HG02870 (cell line): ENCODE results near the gene ALKBH7.
A peak's percentile ranks its signal among the peaks of the same experiment; 100 is the strongest.
"Not testable (repeated sequence)": the region's sequence is repeated elsewhere in the genome, so short reads cannot be mapped to it uniquely, and the experiment has no call there.

Experiments used
- ATAC-seq: cut with Tn5 transposase; IDR thresholded peaks from one replicate; pipeline ENCODE4 v1.9.1; 2021; ENCODE audit warnings: mild to moderate bottlenecking, moderate library complexity; ENCODE audit not compliant: unreplicated experiment

Gene ALKBH7, protein sequence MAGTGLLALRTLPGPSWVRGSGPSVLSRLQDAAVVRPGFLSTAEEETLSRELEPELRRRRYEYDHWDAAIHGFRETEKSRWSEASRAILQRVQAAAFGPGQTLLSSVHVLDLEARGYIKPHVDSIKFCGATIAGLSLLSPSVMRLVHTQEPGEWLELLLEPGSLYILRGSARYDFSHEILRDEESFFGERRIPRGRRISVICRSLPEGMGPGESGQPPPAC

DNA sequence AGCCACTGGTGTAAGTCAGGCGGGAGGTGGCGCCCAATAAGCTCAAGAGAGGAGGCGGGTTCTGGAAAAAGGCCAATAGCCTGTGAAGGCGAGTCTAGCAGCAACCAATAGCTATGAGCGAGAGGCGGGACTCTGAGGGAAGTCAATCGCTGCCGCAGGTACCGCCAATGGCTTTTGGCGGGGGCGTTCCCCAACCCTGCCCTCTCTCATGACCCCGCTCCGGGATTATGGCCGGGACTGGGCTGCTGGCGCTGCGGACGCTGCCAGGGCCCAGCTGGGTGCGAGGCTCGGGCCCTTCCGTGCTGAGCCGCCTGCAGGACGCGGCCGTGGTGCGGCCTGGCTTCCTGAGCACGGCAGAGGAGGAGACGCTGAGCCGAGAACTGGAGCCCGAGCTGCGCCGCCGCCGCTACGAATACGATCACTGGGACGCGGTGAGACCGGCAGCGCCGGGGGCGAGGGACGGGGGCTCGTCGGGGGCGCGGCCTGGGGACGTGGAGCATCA, at the start of gene ALKBH7:
ALKBH7 (plus strand) TSS at position 201 of the 502 bp plus-strand sequence; CDS start at position 228, 27 bp downstream.
- peak; percentile 82 for ATAC-seq

DNA sequence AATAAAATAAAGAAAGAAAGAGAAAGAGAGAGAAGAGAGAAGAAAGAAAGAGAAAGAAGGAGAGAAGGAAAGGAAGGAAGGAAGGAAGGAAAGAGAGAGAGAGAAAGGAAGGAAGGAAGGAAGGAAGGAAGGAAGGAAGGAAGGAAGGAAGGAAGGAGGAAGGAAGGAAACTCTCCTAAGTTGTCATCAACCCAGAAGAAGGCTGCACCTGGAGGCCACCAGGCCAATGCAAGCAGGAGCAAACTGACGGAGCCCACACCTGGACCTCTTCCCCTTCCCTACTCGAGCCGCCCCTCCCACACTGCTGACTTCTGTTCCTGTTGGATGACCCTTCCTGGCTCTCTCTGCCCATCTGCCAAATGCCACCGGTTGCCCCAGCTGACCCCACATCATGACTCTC, 47.8 kb upstream of the ALKBH7 start:
- ATAC-seq: no peak

DNA sequence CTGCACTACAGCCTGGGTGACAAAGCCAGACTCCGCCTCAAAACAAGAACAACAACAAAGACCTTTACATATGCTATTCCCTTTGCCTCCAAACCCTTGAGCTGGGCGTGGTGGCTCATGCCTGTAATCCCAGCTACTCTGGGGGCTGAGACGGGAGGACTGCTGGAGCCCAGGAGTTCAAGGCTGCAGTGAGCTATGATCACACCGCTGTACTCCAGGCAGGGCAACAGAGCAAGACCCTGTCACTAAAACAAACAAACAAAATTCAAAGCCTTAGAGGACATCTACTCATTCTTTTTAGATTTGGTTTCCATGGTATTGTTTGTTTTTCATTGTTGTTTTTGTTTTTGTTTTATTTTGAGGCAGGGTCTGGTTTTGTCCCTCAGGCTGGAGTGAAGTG, 47.0 kb upstream of the ALKBH7 start:
- no peak for ATAC-seq

DNA sequence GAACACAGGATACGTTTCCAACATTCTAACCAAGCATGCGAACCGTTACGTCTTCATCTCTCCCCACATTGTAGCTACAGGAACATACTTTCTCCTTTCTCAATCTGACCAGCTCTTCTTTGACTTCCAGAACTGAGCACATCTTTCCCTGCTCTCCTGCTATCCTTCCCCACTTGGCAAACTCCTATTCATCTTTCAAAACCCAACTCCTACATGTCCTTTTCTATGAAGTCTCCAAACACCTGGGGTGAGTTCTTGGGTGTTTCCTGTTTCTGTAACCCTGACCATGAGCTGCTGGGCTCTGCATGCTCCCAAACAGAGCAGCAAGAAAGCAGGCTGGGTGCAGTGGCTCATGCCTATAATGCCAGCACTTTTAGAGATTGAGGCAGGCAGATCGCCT, 45.8 kb upstream of the ALKBH7 start:
- ATAC-seq: no peak

DNA sequence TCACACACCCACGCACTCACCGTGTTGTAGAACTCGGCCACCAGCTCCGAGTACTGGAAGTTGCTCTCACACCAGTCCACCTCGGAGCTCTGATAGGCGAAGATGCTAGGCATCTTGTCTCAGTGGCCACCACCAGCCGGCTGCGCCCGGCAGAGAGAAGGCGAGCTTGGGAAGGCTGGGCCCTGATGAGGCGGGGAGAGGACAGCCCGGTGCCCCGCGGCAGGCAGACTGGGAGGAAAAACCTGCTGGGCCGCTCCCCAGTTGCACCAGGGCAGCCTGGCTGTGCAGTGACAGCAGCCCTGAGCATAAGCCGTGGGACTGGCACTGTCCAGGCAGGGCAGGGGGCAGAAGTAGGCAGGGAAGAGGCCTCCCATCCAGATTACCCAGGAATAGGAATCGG, 39.2 kb upstream of the ALKBH7 start, which contains the start of gene ACER1:
ACER1 (minus strand) TSS at position 174 of the 400 bp plus-strand sequence; CDS start at position 113, 61 bp downstream.
- ATAC-seq: no peak

DNA sequence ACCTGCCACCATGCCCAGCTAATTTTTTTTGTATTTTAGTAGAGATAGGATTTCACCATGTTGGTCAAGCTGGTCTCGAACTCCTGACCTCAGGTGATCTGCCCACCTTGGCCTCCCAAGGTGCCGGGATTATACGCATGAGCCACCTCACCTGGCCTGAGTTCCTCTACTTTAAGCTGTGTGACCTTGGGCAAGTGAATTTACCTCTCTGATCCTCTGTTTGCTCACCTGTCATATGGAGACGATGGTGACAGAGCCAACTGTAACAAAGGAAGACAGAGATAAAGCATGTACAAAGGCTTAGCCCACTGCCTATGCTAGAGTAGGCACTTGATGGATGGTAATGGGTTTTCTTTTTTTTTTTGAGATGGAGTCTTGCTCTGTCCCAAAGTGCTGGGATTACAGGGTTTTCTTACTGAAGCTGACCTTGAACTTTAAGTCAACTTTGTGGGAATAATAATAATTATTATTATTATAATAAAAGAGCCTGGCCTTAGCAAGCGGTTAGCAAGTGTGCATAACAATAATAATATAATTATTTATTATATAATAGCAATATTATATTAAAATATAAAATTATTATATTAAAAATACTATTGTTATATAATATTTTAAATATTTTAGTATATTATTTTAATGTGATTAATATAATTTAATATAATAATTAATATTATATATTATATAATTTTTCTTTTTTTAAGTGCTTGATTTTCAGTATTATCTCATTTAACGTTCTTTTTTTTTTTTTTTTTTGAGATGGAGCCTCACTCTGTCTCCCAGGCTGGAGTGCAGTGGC, 37.9 kb upstream of the ALKBH7 start:
- no peak for ATAC-seq

DNA sequence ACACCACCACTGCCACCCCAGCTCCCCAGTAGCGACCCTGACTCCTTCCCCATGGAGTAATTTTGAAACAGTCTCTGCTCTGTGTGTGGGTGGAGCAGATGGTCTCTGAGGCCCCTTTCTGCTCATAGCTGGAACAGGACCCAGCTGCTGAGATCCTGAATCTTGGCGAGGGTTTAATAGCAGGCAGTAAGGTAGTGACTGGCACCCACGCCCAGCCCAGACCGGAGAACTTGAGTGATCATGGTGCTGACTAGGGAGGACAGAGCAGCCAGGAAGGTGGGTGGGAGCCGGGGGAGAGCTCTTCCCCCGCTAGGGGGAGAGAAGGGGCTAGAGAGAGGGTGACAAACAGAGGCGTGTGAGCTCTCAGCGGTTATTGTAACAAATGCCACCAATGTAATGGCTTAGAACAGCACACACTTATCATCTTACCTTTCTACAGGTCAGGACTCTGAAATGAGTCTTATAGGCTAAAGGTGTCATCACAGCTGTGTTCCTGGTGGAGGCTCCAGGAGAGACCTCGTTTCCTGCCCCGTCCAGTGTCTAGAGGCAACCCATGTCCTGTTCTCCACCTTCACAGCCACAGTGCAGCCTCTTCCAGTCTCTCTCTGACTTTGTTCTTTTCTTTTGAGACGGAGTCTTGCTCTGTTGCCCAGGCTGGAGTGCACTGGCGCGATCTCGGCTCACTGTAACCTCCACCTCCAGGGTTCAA, 31.9 kb upstream of the ALKBH7 start:
- ATAC-seq: no peak

DNA sequence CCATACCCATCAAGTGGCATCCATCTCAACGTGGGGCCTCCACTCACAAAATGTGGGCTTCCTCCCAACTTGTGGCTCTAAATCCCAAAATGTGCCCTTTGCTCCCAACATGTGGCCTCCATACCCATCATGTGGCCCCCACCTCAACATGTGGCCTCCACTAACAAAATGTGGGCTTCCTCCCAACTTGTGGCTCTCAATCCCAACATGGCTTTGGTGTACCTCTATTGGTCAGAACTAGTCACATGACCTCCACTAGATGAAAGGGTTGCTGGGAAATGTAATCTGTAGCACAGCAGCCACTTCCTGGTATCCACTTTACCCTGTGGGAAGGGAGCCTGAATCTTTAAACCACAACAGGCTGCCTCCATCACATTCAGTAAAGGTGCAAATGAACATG, 29.1 kb upstream of the ALKBH7 start:
- no peak for ATAC-seq

DNA sequence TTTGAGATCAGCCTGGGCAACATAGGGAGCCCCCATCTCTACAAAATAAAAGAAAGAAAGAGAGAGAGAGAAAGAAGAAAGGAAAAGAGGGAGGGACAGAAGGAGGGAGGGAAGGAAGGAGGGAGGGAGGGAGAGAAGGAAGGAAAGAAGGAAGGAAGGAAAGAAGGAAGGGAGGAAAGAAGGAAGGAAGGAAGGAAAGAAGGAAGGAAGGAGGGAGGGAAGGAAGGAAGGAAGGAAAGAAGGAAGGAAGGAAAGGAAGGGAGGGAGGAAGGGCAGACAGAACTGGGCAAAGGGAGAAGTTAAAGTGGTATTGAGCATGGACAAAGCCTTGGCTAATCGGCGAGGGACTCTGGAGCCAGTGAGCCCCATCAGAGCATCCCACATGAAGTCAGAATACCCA, 23.3 kb upstream of the ALKBH7 start:
- not testable (repeated sequence) for ATAC-seq

DNA sequence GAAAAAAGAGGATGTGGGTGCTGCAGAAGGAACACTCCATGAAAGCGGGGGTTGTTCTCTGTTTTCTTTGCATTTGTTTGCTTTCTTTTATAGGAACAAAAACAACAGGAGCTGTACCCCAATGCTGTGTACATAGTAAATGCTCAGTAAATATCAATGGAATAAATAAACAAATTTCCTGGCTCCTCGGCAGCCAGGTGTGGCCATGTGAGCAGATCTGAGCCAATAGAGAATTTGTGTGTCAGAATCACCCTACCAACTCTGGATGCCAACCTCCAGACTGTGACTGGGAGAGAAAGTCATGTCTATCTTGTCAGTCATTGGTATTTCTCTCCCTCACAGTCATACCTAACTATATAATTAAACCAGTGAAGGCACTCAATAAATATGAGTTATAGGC, 21.9 kb upstream of the ALKBH7 start:
- ATAC-seq: no peak

DNA sequence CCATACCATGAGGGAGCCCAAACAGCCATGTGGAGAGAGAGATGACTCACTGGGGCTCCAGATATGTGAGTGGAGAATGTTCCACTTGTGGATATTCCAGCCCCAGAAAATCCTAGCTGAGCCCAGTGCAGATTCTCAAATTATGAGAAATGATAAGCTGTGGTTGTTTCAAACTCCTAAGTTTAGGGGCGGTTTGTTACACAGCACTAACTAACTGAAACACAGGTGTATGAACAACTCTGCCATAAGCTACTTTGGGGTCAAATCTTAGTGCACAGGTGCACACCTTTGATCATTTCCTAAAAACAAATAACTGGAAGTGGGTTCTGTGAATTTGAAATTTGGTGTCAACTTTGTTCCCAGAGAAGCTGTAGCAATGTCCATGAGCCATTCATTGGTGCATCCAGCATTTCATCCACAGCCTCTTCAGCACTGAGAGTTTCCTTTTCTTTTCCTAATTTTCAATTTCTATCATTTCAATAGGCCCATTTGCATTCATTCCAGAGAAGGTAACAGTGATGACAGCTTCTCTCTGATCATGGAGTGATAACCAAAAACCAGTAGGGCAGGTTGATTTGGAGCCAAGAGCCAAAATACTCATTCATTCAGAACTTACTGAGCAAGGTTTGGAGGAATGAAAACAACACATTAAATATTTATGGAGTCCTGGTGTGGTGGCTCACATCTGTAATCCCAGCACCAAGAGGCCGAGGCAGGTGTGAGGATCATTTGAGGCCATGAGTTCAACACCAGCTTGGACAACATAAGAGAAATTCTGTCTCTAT, 20.0 kb upstream of the ALKBH7 start:
- no peak for ATAC-seq

DNA sequence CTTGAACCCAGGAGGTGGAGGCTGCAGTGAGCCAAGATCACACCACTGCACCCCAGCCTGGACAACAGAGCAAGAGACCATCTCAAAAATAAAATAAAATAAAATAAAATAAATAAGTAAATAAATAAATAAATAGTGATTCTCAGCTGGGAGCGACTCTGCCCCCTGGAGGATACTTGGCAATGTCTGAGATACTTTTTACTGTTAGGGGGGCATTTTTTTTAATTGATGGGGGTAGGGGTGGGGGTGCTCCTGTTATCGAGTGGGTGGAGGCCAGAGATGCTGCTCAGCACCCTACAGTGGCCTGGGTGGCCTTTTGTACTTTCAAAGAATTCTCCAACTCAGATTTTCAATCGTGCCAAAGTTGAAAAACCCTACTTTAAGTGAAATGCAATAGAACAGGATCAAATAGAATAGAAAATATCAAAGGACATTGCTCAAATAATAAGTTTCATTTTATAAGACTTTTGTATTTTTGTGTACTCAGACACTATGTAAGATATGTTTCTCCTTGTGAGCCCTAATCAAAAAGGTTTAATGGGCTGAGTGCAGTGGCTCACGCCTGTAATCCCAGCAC, 18.4 kb upstream of the ALKBH7 start:
- ATAC-seq: no peak

DNA sequence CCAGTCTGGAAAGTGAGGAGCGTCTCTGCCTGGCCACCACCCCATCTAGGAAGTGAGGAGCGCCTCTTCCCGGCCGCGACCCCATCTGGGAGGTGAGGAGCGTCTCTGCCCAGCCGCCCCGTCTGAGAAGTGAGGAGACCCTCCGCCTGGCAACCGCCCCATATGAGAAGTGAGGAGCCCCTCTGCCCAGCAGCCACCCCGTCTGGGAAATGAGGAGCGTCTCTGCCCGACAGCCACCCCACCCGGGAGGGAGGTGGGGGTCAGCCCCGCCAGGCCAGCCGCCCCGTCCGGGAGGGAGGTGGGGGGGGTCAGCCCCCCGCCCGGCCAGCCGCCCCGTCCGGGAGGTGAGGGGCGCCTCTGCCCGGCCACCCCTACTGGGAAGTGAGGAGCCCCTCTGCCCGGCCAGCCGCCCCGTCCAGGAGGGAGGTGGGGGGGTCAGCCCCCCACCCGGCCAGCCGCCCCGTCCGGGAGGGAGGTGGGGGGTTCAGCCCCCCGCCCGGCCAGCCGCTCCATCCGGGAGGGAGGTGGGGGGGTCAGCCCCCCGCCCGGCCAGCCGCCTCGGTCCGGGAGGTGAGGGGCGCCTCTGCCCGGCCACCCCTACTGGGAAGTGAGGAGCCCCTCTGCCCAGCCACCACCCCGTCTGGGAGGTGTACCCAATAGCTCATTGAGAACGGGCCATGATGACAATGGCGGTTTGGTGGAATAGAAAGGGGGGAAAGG, 17.1 kb upstream of the ALKBH7 start:
- ATAC-seq: not testable (repeated sequence)

DNA sequence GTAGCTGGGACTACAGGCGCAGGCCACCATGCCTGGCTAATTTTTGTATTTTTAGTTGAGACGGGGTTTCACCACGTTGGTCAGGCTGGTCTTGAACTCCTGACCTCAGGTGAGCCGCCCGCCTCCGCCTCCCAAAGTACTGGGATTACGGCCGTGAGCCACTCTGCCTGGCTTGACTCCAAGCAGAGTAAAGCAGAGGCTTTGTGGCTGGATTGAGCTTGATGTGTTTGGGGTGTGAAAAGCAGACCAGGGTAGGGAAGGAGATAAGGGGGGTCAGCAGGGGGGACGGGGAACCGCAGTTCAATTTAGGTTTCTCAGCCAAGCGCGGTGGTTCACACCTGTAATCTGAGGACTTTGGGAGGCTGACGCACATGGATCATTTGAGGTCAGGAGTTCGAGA, 15.4 kb upstream of the ALKBH7 start:
- no peak for ATAC-seq

DNA sequence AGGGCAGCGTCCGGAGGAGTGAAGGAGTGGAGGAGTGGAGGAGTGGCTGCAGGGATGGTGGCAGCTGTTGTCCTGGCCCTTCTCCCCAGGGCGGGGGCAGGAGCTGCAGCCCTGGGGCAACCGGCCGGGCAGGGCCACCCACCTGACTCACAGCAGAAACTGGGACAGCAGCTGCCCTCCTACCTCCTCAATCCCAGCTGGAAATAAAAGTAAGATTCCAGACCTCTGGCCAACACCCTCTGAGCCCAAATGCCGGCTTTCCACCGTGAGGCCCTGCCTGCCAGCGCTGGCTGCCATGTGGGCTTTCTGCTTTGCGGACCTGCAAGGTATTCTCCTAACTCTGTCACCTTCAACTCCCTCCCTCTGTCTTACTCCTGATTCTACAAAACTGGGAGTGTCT, 14.6 kb upstream of the ALKBH7 start:
- no peak for ATAC-seq

DNA sequence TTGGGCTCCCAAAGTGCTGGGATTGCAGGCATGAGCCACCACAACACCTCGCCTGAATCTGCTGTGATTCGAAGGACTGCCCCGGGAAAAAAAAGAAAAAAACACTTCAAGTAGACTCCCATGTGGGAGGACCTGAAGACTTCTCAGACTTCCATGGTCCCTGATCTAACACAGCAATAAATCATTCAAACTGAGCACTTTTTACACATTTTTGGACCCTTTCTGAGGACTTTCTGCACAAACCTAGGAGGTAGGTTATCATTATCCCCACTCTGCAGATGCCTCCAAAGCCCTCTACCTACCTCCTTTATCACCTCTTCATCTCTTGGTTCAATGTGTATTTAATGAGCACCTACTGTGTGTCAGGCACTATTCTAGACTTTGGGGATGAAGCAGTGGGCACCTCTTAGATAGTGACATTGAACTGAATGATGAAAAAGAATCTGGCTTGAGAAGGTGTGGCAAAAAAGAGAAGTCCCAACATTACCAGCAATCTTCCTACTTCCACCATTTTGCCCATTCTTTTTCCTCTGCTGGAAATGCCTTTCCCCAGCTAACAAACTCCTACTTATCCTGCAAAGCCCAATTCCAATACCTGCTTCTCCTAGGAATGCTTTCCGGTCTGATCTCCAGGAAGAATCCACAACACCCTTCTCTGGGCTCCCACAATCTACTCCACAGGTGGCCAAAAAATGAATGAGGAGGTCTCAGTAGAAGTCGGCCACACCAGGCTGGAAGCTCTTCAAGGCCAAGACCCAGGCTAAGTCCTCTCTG, 12.8 kb upstream of the ALKBH7 start:
- ATAC-seq: no peak

DNA sequence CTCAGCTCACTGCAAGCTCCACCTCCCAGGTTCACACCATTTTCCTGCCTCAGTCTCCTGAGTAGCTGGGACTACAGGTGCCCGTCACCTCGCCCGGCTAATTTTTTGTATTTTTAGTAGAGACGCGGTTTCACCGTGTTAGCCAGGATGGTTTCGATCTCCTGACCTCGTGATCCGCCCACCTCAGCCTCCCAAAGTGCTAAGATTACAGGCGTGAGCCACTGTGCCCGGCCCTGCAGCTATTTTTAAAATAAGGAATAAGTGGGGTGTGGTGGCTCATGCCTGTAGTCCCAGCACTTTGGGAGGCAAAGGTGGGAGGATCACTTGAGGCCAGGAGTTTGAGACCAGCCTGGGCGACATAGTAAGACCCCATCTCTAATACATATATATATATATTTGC, 12.1 kb upstream of the ALKBH7 start:
- ATAC-seq: not testable (repeated sequence)

DNA sequence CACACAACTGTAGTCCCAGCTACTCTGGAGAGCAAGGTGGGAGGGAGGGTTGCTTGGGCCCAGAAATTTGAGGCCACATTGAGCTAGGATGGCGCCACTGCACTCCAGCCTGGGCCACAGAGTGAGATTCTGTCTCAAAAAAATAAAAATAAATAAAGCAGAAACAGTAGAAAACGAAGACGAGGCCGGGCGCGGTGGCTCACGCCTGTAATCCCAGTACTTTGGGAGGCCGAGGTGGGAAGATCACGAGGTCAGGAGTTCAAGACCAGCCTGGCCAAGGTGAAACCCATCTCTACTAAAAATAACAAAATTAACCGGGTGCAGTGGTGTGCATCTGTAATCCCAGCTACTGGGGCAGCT, 11.8 kb upstream of the ALKBH7 start:
- ATAC-seq: not testable (repeated sequence)

DNA sequence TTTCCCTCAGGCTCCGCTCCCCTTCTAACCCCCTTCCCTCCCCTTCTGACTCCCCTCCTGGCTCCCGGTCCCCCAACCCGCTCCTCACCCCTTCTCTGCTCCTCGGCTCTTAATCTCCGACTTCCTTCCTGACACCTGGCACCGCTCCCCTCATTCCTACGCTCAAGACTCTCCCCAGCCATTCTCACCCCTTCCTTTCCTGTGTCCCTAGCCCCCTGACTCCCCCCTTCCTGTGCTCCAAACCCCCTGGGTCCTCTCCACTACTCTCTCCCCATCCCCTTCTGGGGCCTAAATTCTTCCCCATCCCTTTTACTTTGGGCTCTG, 10.6 kb upstream of the ALKBH7 start:
- no peak for ATAC-seq
